ENCODE measurements around the gene PTGIR. TPM values are rescaled to one million over a fixed set of nuclear protein-coding genes. Genes with fewer than 3 reads are reported as not detected.
A peak's percentile ranks its signal among the peaks of the same experiment; 100 is the strongest.

Gene PTGIR
- total and polyA plus RNA-seq, 10 of the 15 experiments (the other 5 are each of a cell fraction or from before 2014, with no cell fraction given): 0.34 to 29.1 (median 9.9) TPM

GRCh38 chr19:46661735-46662592, 37.1 kb upstream of the PTGIR start (continued):
- TF ChIP-seq, protein P1, sequence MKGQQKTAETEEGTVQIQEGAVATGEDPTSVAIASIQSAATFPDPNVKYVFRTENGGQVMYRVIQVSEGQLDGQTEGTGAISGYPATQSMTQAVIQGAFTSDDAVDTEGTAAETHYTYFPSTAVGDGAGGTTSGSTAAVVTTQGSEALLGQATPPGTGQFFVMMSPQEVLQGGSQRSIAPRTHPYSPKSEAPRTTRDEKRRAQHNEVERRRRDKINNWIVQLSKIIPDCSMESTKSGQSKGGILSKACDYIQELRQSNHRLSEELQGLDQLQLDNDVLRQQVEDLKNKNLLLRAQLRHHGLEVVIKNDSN (IDR thresholded peaks at IDR 0.05; ENCODE audit: borderline replicate concordance, extremely low read length, insufficient read depth, low read depth, low read length): no peak
- no peak for TF ChIP-seq BCL11A (IDR thresholded peaks at IDR 0.05; ENCODE audit: low read depth, low read length)
- TF ChIP-seq JUND (IDR thresholded peaks at IDR 0.05; ENCODE audit: low read depth, low read length): no peak
- no peak for TF ChIP-seq ZNF24 (IDR thresholded peaks at IDR 0.05)
- TF ChIP-seq SIN3A (IDR thresholded peaks at IDR 0.05; ENCODE audit: low read depth, low read length): no peak
- no peak for TF ChIP-seq ZNF687 (IDR thresholded peaks at IDR 0.05)
- TF ChIP-seq CREB1 (IDR thresholded peaks at IDR 0.05; ENCODE audit: low read depth): peak; percentile 49; the same call in 1 of the 2 replicates
- no peak for TF ChIP-seq EZH2 (IDR thresholded peaks at IDR 0.05; ENCODE audit: borderline replicate concordance, control insufficient read depth, low read depth, low read length)
- peak; percentile 59; the same call in 1 of the 2 replicates for TF ChIP-seq SMARCA5 (IDR thresholded peaks at IDR 0.05)
- 0 out of 2 replicates have a peak, but pooled peaks have one; percentile 12 for TF ChIP-seq CREM (IDR thresholded peaks at IDR 0.05; ENCODE audit: low read depth)
- TF ChIP-seq BHLHE40 (IDR thresholded peaks at IDR 0.05; ENCODE audit: borderline replicate concordance in 1 of 2, low read depth in 2 of 2, low read length in 1 of 2): peak in 1 of 2 experiments; percentile 29; a peak in 2 of 4 replicates
- TF ChIP-seq TCF3 (IDR thresholded peaks at IDR 0.05; ENCODE audit: borderline replicate concordance, insufficient read depth, low read depth, low read length): no peak
- no peak for TF ChIP-seq FOXK2 (IDR thresholded peaks at IDR 0.05)
- TF ChIP-seq, protein P2, sequence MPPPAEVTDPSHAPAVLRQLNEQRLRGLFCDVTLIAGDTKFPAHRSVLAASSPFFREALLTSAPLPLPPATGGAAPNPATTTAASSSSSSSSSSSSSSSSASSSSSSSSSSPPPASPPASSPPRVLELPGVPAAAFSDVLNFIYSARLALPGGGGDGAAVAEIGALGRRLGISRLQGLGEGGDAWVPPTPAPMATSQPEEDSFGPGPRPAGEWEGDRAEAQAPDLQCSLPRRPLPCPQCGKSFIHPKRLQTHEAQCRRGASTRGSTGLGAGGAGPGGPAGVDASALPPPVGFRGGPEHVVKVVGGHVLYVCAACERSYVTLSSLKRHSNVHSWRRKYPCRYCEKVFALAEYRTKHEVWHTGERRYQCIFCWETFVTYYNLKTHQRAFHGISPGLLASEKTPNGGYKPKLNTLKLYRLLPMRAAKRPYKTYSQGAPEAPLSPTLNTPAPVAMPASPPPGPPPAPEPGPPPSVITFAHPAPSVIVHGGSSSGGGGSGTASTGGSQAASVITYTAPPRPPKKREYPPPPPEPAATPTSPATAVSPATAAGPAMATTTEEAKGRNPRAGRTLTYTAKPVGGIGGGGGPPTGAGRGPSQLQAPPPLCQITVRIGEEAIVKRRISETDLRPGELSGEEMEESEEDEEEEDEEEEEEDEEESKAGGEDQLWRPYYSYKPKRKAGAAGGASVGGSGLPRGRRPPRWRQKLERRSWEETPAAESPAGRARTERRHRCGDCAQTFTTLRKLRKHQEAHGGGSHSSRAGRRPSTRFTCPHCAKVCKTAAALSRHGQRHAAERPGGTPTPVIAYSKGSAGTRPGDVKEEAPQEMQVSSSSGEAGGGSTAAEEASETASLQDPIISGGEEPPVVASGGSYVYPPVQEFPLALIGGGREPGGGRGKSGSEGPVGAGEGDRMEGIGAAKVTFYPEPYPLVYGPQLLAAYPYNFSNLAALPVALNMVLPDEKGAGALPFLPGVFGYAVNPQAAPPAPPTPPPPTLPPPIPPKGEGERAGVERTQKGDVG (CRISPR knock-in tag; IDR thresholded peaks at IDR 0.05): no peak
- no peak for TF ChIP-seq MTA2 (IDR thresholded peaks at IDR 0.05; ENCODE audit: low read depth)
- 0 out of 2 replicates have a peak, but pooled peaks have one; percentile 83 for TF ChIP-seq WRNIP1 (IDR thresholded peaks at IDR 0.05; ENCODE audit: borderline replicate concordance, low read depth, low read length)
- TF ChIP-seq E2F4 (IDR thresholded peaks at IDR 0.05; ENCODE audit: low read depth, low read length): no peak

Data from GM12878 (cell line).